Measurements from ENCODE around the gene LRRC26. TPM values are rescaled to one million over a fixed set of nuclear protein-coding genes. Genes with fewer than 3 reads are reported as not detected.

LRRC26 gene
- total RNA-seq, 2 donors from 2014 or later, result not detected

GRCh38 chr9:137150617-137151457, 19.0 kb downstream of the LRRC26 start:
- H3K36me3 ChIP-seq, result no peaks in the 10 kb centered on the region
- no peak for TF ChIP-seq CTCF (IDR thresholded peaks at IDR 0.05)
- H3K27me3 ChIP-seq (replicated peaks; ENCODE audit: insufficient read depth), result peaks cover 6% of the 10 kb centered on the region
- no peak for DNase-seq (ENCODE audit: low spot score)
- no peak overlapping the region for H3K4me3 ChIP-seq
- no peaks in the 10 kb centered on the region for H3K9me3 ChIP-seq
- H3K27ac ChIP-seq, result no peak overlapping the region
- no peak for ATAC-seq (ENCODE audit: insufficient number of reproducible peaks, low FRiP score, low read depth)
- no peaks in the 10 kb centered on the region for H3K4me1 ChIP-seq (ENCODE audit: control insufficient read depth in 1 of 2, low read depth in 2 of 2)

- H3K4me3 ChIP-seq, result no peak overlapping the region
- H3K4me1 ChIP-seq (ENCODE audit: control insufficient read depth in 1 of 2, low read depth in 2 of 2), result no peaks in the 10 kb centered on the region
- ATAC-seq (ENCODE audit: insufficient number of reproducible peaks, low FRiP score, low read depth) (no peak), DNase-seq (ENCODE audit: low spot score) (no peak)
- no peaks in the 10 kb centered on the region for H3K27me3 ChIP-seq (replicated peaks; ENCODE audit: insufficient read depth)
- no peak overlapping the region for H3K27ac ChIP-seq
- no peak for TF ChIP-seq CTCF (IDR thresholded peaks at IDR 0.05)
- no peaks in the 10 kb centered on the region for H3K36me3 ChIP-seq
- no peaks in the 10 kb centered on the region for H3K9me3 ChIP-seq
Observed at GRCh38 chr9:137149942-137150616, 19.8 kb downstream of the LRRC26 start.

GRCh38 chr9:137149363-137149762, 20.5 kb downstream of the LRRC26 start:
- DNase-seq (ENCODE audit: low spot score) (no peak), ATAC-seq (ENCODE audit: insufficient number of reproducible peaks, low FRiP score, low read depth) (no peak)
- TF ChIP-seq CTCF (IDR thresholded peaks at IDR 0.05), result no peak

GRCh38 chr9:137148661-137149060, 21.2 kb downstream of the LRRC26 start:
- ATAC-seq (ENCODE audit: insufficient number of reproducible peaks, low FRiP score, low read depth), result no peak
- Histone ChIP-seq H3K4me3 (no peak overlapping the region), H3K4me1 (ENCODE audit: control insufficient read depth in 1 of 2, low read depth in 2 of 2) (no peaks in the 10 kb centered on the region), H3K27me3 (replicated peaks; ENCODE audit: insufficient read depth) (no peaks in the 10 kb centered on the region), H3K27ac (no peak overlapping the region), H3K9me3 (no peaks in the 10 kb centered on the region), H3K36me3 (no peaks in the 10 kb centered on the region)
- TF ChIP-seq CTCF (IDR thresholded peaks at IDR 0.05), result no peak
- DNase-seq (ENCODE audit: low spot score), result no peak

More at GRCh38 chr9:137149363-137149762, 20.5 kb downstream of the LRRC26 start:
- Histone ChIP-seq H3K27ac (no peak overlapping the region), H3K36me3 (no peaks in the 10 kb centered on the region), H3K27me3 (replicated peaks; ENCODE audit: insufficient read depth) (no peaks in the 10 kb centered on the region), H3K4me3 (no peak overlapping the region), H3K4me1 (ENCODE audit: control insufficient read depth in 1 of 2, low read depth in 2 of 2) (no peaks in the 10 kb centered on the region), H3K9me3 (no peaks in the 10 kb centered on the region)

- TF ChIP-seq CTCF (IDR thresholded peaks at IDR 0.05), result no peak
- Histone ChIP-seq H3K36me3 (no peaks in the 10 kb centered on the region), H3K4me1 (ENCODE audit: control insufficient read depth in 1 of 2, low read depth in 2 of 2) (no peaks in the 10 kb centered on the region), H3K27me3 (replicated peaks; ENCODE audit: insufficient read depth) (no peaks in the 10 kb centered on the region), H3K4me3 (no peak overlapping the region), H3K9me3 (no peaks in the 10 kb centered on the region), H3K27ac (no peak overlapping the region)
- DNase-seq (ENCODE audit: low spot score) (no peak), ATAC-seq (ENCODE audit: insufficient number of reproducible peaks, low FRiP score, low read depth) (no peak)
Observed at GRCh38 chr9:137148242-137148641, 21.6 kb downstream of the LRRC26 start.

Measured in thoracic aorta (tissue), 2 donors.